Epithelial cell of umbilical artery (primary cell): Measurements from ENCODE around the gene PPP4R3B. TPM values are rescaled to one million over a fixed set of nuclear protein-coding genes. Genes with fewer than 3 reads are reported as not detected.

Experiments used
- total RNA-seq: library from RNA; depleted of rRNA; stranded (reverse); fragments of >200 nt; gene quantifications from 2 replicates; pipeline ENCODE4 v1.2.3, GENCODE V29; 2014

Gene PPP4R3B
- 39.3 and 57.8 TPM in 2 replicates for total RNA-seq

GRCh38 chr2:55617175-55618024 is at the start of gene PPP4R3B:
TSS of gene PPP4R3B (minus strand) at chr2:55617622. CDS start at chr2:55617285, 337 bp downstream.

Other genes starting within 250 kb of the PPP4R3B start
- gene CCDC88A, start 197.8 kb downstream of the PPP4R3B start, total RNA-seq = 27.6 and 41.5 TPM in 2 replicates
- 21.1 and 27.5 TPM in 2 replicates for gene CFAP36, start 97.9 kb downstream of the PPP4R3B start, total RNA-seq
- gene PNPT1, start 76.2 kb upstream of the PPP4R3B start, total RNA-seq = 50.0 and 60.2 TPM in 2 replicates